Gastroesophageal sphincter (tissue), 4 donors: ENCODE data around the gene VIL1. TPM values are rescaled to one million over a fixed set of nuclear protein-coding genes. Genes with fewer than 3 reads are reported as not detected.

Experiments
- ATAC-seq: fragments of 150-250 bp; one replicate; pipeline ENCODE4 v1.9.1; 2016; ENCODE audit warnings: mild to moderate bottlenecking, moderate library complexity
- H3K27ac ChIP-seq, 4 donors: fragments of 200-600 bp; sonication (generic) in 3 of 4; 1 replicate in 3 of 4; 2 replicates in 1 of 4; pipeline ENCODE4 v1.5.1; 2016 to 2019
- H3K27me3 ChIP-seq: fragments of 200-600 bp; sonication (generic); one replicate; pipeline ENCODE4 v1.5.1; 2019
- H3K36me3 ChIP-seq, 2 donors: fragments of 200-600 bp; sonication (generic); one replicate each; pipeline ENCODE4 v1.5.1; 2019; ENCODE audit warnings: control low read depth in 1 of 2
- H3K4me1 ChIP-seq, 3 donors: fragments of 200-600 bp; sonication (generic); 1 replicate in 2 of 3; 2 replicates in 1 of 3; pipeline ENCODE4 v1.5.1; 2016 to 2019; ENCODE audit warnings: control low read depth in 2 of 3
- H3K4me3 ChIP-seq, 2 donors: fragments of 200-600 bp; sonication (generic); one replicate each; pipeline ENCODE4 v1.5.1; 2019; ENCODE audit warnings: mild to moderate bottlenecking in 1 of 2, moderate library complexity in 1 of 2
- H3K9me3 ChIP-seq, 3 donors: fragments of 200-600 bp; sonication (generic); one replicate each; pipeline ENCODE4 v1.5.1; 2017 to 2019; ENCODE audit warnings: control low read depth in 2 of 3
- CTCF ChIP-seq, 4 experiments: fragments of 200-600 bp in 2 of 4; fragments of 450-650 bp in 2 of 4; sonication (generic) in 1 of 4; IDR thresholded peaks; one replicate each; pipeline ENCODE4 v1.5.1; 2017 to 2019; ENCODE audit warnings: antibody characterized with exemption in 4 of 4, mild to moderate bottlenecking in 2 of 4, moderate library complexity in 2 of 4
- EP300 ChIP-seq: sonication (generic); formaldehyde crosslinking; IDR thresholded peaks from one replicate; pipeline ENCODE4 v1.6.1; 2017; ENCODE audit warnings: antibody characterized with exemption, mild to moderate bottlenecking
- POLR2A ChIP-seq, 2 donors: fragments of 450-650 bp; IDR thresholded peaks; one replicate each; pipeline ENCODE4 v1.6.1; 2017; ENCODE audit warnings: antibody characterized with exemption in 2 of 2, mild to moderate bottlenecking in 2 of 2, moderate library complexity in 1 of 2
- POLR2AphosphoS5 ChIP-seq: sonication (generic); formaldehyde crosslinking; IDR thresholded peaks from one replicate; pipeline ENCODE4 v1.6.1; 2017; ENCODE audit warnings: antibody characterized with exemption
- WGBS, 2 donors: methylation state at CpG; one replicate each; pipeline ENCODE4 v1.1.5; 2018; ENCODE audit warnings: low coverage in 1 of 2; 5-methylcytosine and 5-hydroxymethylcytosine counted together
- total RNA-seq, 4 donors: library from RNA; depleted of rRNA; stranded (reverse); fragments of >200 nt; gene quantifications; one replicate each; pipeline ENCODE4 v1.1.0, GENCODE V29; 2016

Gene VIL1
- total RNA-seq, 4 donors from 2014 or later = not detected

GRCh38 chr2:218418321-218418716 is 604 bp upstream of the VIL1 start:
- TF ChIP-seq POLR2A (IDR thresholded peaks at IDR 0.05) = no peak
- TF ChIP-seq POLR2AphosphoS5 = no peak
- TF ChIP-seq CTCF (IDR thresholded peaks at IDR 0.05) = no peak
- no peak for TF ChIP-seq EP300
- Histone ChIP-seq H3K9me3 (no peaks in the 10 kb centered on the region), H3K4me3 (no peak overlapping the region), H3K4me1 (no peaks in the 10 kb centered on the region), H3K27me3 (no peaks in the 10 kb centered on the region), H3K27ac (no peak overlapping the region), H3K36me3 (no peaks in the 10 kb centered on the region)
- no peak for ATAC-seq
- WGBS, 2 donors = no CpG with 5 or more reads among the region's 5 CpGs

- no peak overlapping the region for H3K4me3 ChIP-seq
- H3K9me3 ChIP-seq = no peaks in the 10 kb centered on the region
- no peaks in the 10 kb centered on the region for H3K4me1 ChIP-seq
- TF ChIP-seq POLR2A (IDR thresholded peaks at IDR 0.05) (no peak), EP300 (no peak), POLR2AphosphoS5 (no peak), CTCF (IDR thresholded peaks at IDR 0.05) (no peak)
- no peak overlapping the region for H3K27ac ChIP-seq
- H3K27me3 ChIP-seq = no peaks in the 10 kb centered on the region
- no peaks in the 10 kb centered on the region for H3K36me3 ChIP-seq
- ATAC-seq = no peak
- no CpG with 5 or more reads among the region's 7 CpGs for WGBS, 2 donors
Observed at GRCh38 chr2:218419630-218420216, 800 bp downstream of the VIL1 start.

- ATAC-seq = no peak
- 93 to 100% methylated on average over 1 to 2 of the region's 2 CpGs for WGBS, 2 donors
- TF ChIP-seq POLR2AphosphoS5 (no peak), EP300 (no peak)
- no peaks in the 10 kb centered on the region for H3K27me3 ChIP-seq
- H3K27ac ChIP-seq = no peak overlapping the region
- H3K9me3 ChIP-seq = no peaks in the 10 kb centered on the region
- no peak overlapping the region for H3K4me3 ChIP-seq
- no peaks in the 10 kb centered on the region for H3K4me1 ChIP-seq
- no peaks in the 10 kb centered on the region for H3K36me3 ChIP-seq
Observed at GRCh38 chr2:218421027-218421426, 2.1 kb downstream of the VIL1 start.

GRCh38 chr2:218422403-218423086 is 3.6 kb downstream of the VIL1 start:
- no peaks in the 10 kb centered on the region for H3K36me3 ChIP-seq
- TF ChIP-seq POLR2A (IDR thresholded peaks at IDR 0.05) (no peak), CTCF (IDR thresholded peaks at IDR 0.05) (no peak), EP300 (no peak), POLR2AphosphoS5 (no peak)
- no peak overlapping the region for H3K4me3 ChIP-seq
- no peak overlapping the region for H3K27ac ChIP-seq
- no peaks in the 10 kb centered on the region for H3K27me3 ChIP-seq
- no peak for ATAC-seq
- WGBS, 2 donors = 80% methylated on average over 5 of the region's 9 CpGs; no CpG with 5 or more reads in 1 of the 2 donors
- no peaks in the 10 kb centered on the region for H3K4me1 ChIP-seq
- H3K9me3 ChIP-seq = no peaks in the 10 kb centered on the region

- H3K9me3 ChIP-seq = no peaks in the 10 kb centered on the region
- 90 to 96% methylated on average over 2 to 4 of the region's 9 CpGs for WGBS, 2 donors
- H3K36me3 ChIP-seq = no peaks in the 10 kb centered on the region
Observed at GRCh38 chr2:218423584-218423983, 4.7 kb downstream of the VIL1 start.

More at GRCh38 chr2:218423584-218423983, 4.7 kb downstream of the VIL1 start:
- Histone ChIP-seq H3K27ac (no peak overlapping the region), H3K4me1 (no peaks in the 10 kb centered on the region), H3K4me3 (no peak overlapping the region), H3K27me3 (no peaks in the 10 kb centered on the region)
- no peak for ATAC-seq
- TF ChIP-seq POLR2AphosphoS5 = no peak
- TF ChIP-seq CTCF (IDR thresholded peaks at IDR 0.05) = no peak
- TF ChIP-seq EP300 = no peak
- no peak for TF ChIP-seq POLR2A (IDR thresholded peaks at IDR 0.05)
